ENCODE measurements around the gene HOXA4. TPM values are rescaled to one million over a fixed set of nuclear protein-coding genes. Genes with fewer than 3 reads are reported as not detected.

Gene HOXA4
- total RNA-seq, 3 donors from 2014 or later (not counting 1 experiment from before 2014, with no cell fraction given) = 0.52 to 2.1 (median 0.63) TPM

- Mint-ChIP-seq H3K4me1 (no peaks in the 10 kb centered on the region), H3K27me3 (ENCODE audit: low read depth in 2 of 2) (peaks cover 15 to 28% of the 10 kb centered on the region in 2 donors)
These were observed 3.8 kb downstream of the HOXA4 start for GRCh38 chr7:27126596-27127327.

GRCh38 chr7:27125986-27126394, 4.6 kb downstream of the HOXA4 start:
- H3K4me3 ChIP-seq (ENCODE audit: low read length) = no peak overlapping the region
- no peaks in the 10 kb centered on the region for H3K9me3 ChIP-seq (ENCODE audit: control insufficient read depth, insufficient read depth, low read length)
- H3K4me3 Mint-ChIP-seq = no peak overlapping the region
- intact Hi-C loops (cut with micrococcal nuclease) = no loop called here
- 83% methylated on average over 5 of the region's 5 CpGs for WGBS (ENCODE audit: insufficient coverage)
- ATAC-seq (no peak), DNase-seq (no peak)
- H3K4me1 ChIP-seq (ENCODE audit: control insufficient read depth, insufficient read depth, low read length) = no peaks in the 10 kb centered on the region
- no peaks in the 10 kb centered on the region for H3K4me1 Mint-ChIP-seq
- H3K9me3 Mint-ChIP-seq = no peaks in the 10 kb centered on the region
- no peaks in the 10 kb centered on the region for H3K36me3 Mint-ChIP-seq
- no peak overlapping the region for H3K27ac Mint-ChIP-seq
- no peaks in the 10 kb centered on the region for H3K27me3 ChIP-seq (ENCODE audit: control insufficient read depth, insufficient read depth, low read length)
- no peak overlapping the region for H3K27ac ChIP-seq (ENCODE audit: low read length)
- H3K27me3 Mint-ChIP-seq (ENCODE audit: low read depth in 2 of 2) = peaks cover 15 to 28% of the 10 kb centered on the region in 2 donors
- TF ChIP-seq CTCF (IDR thresholded peaks at IDR 0.05) = no peak
- no peaks in the 10 kb centered on the region for H3K36me3 ChIP-seq (ENCODE audit: control insufficient read depth, insufficient read depth, low read length)

More at GRCh38 chr7:27126596-27127327, 3.8 kb downstream of the HOXA4 start:
- TF ChIP-seq CTCF (IDR thresholded peaks at IDR 0.05) = no peak
- no peak overlapping the region for H3K4me3 ChIP-seq (ENCODE audit: low read length)
- no peaks in the 10 kb centered on the region for H3K9me3 ChIP-seq (ENCODE audit: control insufficient read depth, insufficient read depth, low read length)
- no peak overlapping the region for H3K27ac ChIP-seq (ENCODE audit: low read length)
- H3K27me3 ChIP-seq (ENCODE audit: control insufficient read depth, insufficient read depth, low read length) = no peaks in the 10 kb centered on the region
- no peaks in the 10 kb centered on the region for H3K36me3 ChIP-seq (ENCODE audit: control insufficient read depth, insufficient read depth, low read length)
- Mint-ChIP-seq H3K36me3 (no peaks in the 10 kb centered on the region), H3K9me3 (no peaks in the 10 kb centered on the region), H3K4me3 (no peak overlapping the region), H3K27ac (no peak overlapping the region)
- ATAC-seq = no peak
- 96% methylated on average over 2 of the region's 3 CpGs for WGBS (ENCODE audit: insufficient coverage)
- H3K4me1 ChIP-seq (ENCODE audit: control insufficient read depth, insufficient read depth, low read length) = no peaks in the 10 kb centered on the region
- DNase-seq = no peak
- intact Hi-C loops (cut with micrococcal nuclease) = no loop called here

- Mint-ChIP-seq H3K27me3 (ENCODE audit: low read depth in 2 of 2) (peaks cover 15 to 28% of the 10 kb centered on the region in 2 donors), H3K9me3 (no peaks in the 10 kb centered on the region), H3K4me3 (no peak overlapping the region), H3K36me3 (no peaks in the 10 kb centered on the region), H3K4me1 (no peaks in the 10 kb centered on the region), H3K27ac (no peak overlapping the region)
- Histone ChIP-seq H3K27me3 (ENCODE audit: control insufficient read depth, insufficient read depth, low read length) (no peaks in the 10 kb centered on the region), H3K9me3 (ENCODE audit: control insufficient read depth, insufficient read depth, low read length) (no peaks in the 10 kb centered on the region), H3K4me1 (ENCODE audit: control insufficient read depth, insufficient read depth, low read length) (no peaks in the 10 kb centered on the region), H3K4me3 (ENCODE audit: low read length) (no peak overlapping the region), H3K27ac (ENCODE audit: low read length) (no peak overlapping the region), H3K36me3 (ENCODE audit: control insufficient read depth, insufficient read depth, low read length) (no peaks in the 10 kb centered on the region)
- WGBS (ENCODE audit: insufficient coverage) = 87% methylated on average over 7 of the region's 8 CpGs
- intact Hi-C loops (cut with micrococcal nuclease) = no loop called here
- no peak for DNase-seq
- no peak for ATAC-seq
- no peak for TF ChIP-seq CTCF (IDR thresholded peaks at IDR 0.05)
These were observed 5.5 kb downstream of the HOXA4 start for GRCh38 chr7:27124902-27125689.
